Left hindlimb (tissue), 1 donor: ENCODE measurements around the gene SMR3B.

Experiments
- DNase-seq: peaks from one replicate; pipeline ENCODE4 v3.0.0-alpha.2; 2018

The SMR3B gene

GRCh38 chr4:70382691-70383181 is at the start of gene SMR3B:
Gene SMR3B, plus strand, starts transcription at chr4:70383131. Its CDS starts 1,380 bp downstream, at chr4:70384511.
- no peak for DNase-seq

- no peak for DNase-seq
Measured at GRCh38 chr4:70334681-70335080, 48.2 kb upstream of the SMR3B start, which contains the start of gene CABS1. Gene CABS1, plus strand, starts transcription at chr4:70334981. Its CDS starts 59 bp downstream, at chr4:70335040.

GRCh38 chr4:70336043-70336442 is 46.9 kb upstream of the SMR3B start:
- no peak for DNase-seq

GRCh38 chr4:70337886-70338420 is 45.0 kb upstream of the SMR3B start:
- DNase-seq, result no peak

GRCh38 chr4:70356185-70356584 is 26.7 kb upstream of the SMR3B start:
- no peak for DNase-seq

GRCh38 chr4:70359115-70359661 is 23.7 kb upstream of the SMR3B start:
- DNase-seq, result no peak

GRCh38 chr4:70360460-70360859 is 22.5 kb upstream of the SMR3B start, which contains the start of gene SMR3A:
Gene SMR3A, plus strand, starts transcription at chr4:70360760. Its CDS starts 1,356 bp downstream, at chr4:70362116.
- no peak for DNase-seq

- no peak for DNase-seq
Measured at GRCh38 chr4:70364002-70364401, 18.9 kb upstream of the SMR3B start.

- no peak for DNase-seq
Measured at GRCh38 chr4:70365479-70365878, 17.5 kb upstream of the SMR3B start.

- no peak for DNase-seq
Measured at GRCh38 chr4:70367813-70368212, 15.1 kb upstream of the SMR3B start.

GRCh38 chr4:70371987-70372386 is 10.9 kb upstream of the SMR3B start:
- no peak for DNase-seq

- DNase-seq, result no peak
Measured at GRCh38 chr4:70372760-70373159, 10.2 kb upstream of the SMR3B start.

GRCh38 chr4:70380578-70380977 is 2.4 kb upstream of the SMR3B start:
- no peak for DNase-seq

GRCh38 chr4:70392057-70392776 is 9.3 kb downstream of the SMR3B start:
- DNase-seq, result no peak

GRCh38 chr4:70397580-70397979 is 14.6 kb downstream of the SMR3B start, which contains the start of gene OPRPN:
Gene OPRPN, plus strand, starts transcription at chr4:70397940. Its CDS starts 1,346 bp downstream, at chr4:70399286.
- DNase-seq, result no peak

GRCh38 chr4:70399319-70399718 is 16.4 kb downstream of the SMR3B start:
- DNase-seq, result no peak

GRCh38 chr4:70402762-70403161 is 19.8 kb downstream of the SMR3B start:
- DNase-seq, result no peak

- no peak for DNase-seq
Measured at GRCh38 chr4:70405765-70406164, 22.8 kb downstream of the SMR3B start.

- no peak for DNase-seq
Measured at GRCh38 chr4:70425306-70425705, 42.4 kb downstream of the SMR3B start.

- no peak for DNase-seq
Measured at GRCh38 chr4:70426789-70427188, 43.9 kb downstream of the SMR3B start.

GRCh38 chr4:70437197-70437596 is 54.3 kb downstream of the SMR3B start:
- DNase-seq, result no peak
